ENCODE data around the gene PLEKHM2.

DNA sequence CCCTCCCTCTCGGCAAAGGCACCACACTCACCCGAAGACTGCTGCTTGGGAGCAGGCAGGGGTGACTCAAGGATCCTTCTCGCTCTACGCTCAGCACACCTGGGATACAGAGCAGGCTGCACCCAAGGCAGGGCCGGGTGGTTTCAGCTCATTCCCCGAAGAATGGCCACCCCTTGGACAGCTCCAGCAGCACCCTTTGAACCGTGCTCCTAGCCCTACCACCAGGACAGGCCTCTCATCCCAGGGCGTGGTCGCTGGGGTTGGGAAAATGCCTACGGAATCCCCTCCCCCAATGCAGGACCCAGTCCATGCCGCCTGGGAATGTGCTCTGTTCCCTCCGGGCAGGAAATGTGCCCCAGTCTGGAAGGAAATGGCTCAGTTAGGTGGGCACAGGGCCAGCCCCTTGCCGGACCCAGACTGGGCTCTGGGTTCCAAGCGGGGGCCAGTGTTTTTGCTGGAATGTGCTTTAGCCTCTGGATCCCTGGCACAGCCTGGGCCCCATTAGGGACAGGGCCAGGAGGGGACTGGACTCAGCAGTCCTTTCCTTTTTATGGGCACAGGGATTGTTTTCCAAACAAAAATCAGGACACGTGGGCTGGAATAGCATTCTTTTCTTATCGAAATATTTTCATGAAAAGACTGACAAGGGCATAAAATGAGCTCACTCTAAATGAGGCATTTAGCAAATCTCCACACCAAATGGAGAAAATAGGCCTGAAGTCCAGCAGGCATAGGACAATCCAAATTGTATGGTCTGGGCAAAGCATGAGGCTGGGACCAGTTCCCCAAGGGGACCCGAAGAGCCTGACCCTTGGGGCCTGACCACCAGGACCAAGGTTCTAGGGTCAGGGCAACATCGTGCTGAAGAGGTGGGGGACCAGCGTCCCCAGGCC is 65.5 kb downstream of the PLEKHM2 start:
- TF ChIP-seq, protein P1, sequence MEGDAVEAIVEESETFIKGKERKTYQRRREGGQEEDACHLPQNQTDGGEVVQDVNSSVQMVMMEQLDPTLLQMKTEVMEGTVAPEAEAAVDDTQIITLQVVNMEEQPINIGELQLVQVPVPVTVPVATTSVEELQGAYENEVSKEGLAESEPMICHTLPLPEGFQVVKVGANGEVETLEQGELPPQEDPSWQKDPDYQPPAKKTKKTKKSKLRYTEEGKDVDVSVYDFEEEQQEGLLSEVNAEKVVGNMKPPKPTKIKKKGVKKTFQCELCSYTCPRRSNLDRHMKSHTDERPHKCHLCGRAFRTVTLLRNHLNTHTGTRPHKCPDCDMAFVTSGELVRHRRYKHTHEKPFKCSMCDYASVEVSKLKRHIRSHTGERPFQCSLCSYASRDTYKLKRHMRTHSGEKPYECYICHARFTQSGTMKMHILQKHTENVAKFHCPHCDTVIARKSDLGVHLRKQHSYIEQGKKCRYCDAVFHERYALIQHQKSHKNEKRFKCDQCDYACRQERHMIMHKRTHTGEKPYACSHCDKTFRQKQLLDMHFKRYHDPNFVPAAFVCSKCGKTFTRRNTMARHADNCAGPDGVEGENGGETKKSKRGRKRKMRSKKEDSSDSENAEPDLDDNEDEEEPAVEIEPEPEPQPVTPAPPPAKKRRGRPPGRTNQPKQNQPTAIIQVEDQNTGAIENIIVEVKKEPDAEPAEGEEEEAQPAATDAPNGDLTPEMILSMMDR (IDR thresholded peaks at IDR 0.05; ENCODE audit: low read length), result no peak
- TF ChIP-seq EZH2 (IDR thresholded peaks at IDR 0.05; ENCODE audit: borderline replicate concordance, low read length), result no peak

Data from OCI-LY1 (cell line).